ENCODE measurements around the gene ZNF805.
"Not testable (repeated sequence)": the region's sequence is repeated elsewhere in the genome, so short reads cannot be mapped to it uniquely, and the experiment has no call there.

ZNF805 gene

DNA sequence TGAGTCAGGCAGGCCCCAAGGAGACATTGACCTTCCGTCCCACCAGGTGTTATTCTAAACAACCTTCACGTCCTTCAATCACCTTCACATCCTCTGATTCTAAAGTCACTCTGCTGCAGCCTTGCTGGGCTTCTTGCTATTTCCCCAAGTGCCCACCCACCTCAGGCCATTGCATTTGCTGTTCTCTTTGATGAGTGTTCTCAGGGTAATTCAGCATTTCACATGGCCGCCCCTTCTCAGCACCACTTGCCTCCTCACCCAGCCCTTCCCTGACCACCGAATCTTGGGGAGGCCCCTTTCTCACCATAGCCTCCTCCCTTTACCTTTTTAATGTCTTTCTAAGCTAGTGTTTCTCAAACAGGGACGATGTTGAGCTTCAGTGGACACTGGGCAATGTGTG lies 4.6 kb downstream of the ZNF805 start:
- no peak overlapping the region for H3K4me3 Mint-ChIP-seq
- peaks cover 35% of the 10 kb centered on the region for H3K36me3 Mint-ChIP-seq
- H3K4me1 Mint-ChIP-seq (ENCODE audit: low read depth) = peaks cover 35% of the 10 kb centered on the region
- no peaks in the 10 kb centered on the region for H3K27me3 Mint-ChIP-seq
- no peaks in the 10 kb centered on the region for H3K9me3 Mint-ChIP-seq (ENCODE audit: low read depth)
- no peak overlapping the region for H3K27ac Mint-ChIP-seq

GRCh38 chr19:57245959-57246358 lies 5.5 kb downstream of the ZNF805 start:
- Mint-ChIP-seq H3K27ac (no peak overlapping the region), H3K4me3 (no peak overlapping the region), H3K9me3 (ENCODE audit: low read depth) (peaks cover 6% of the 10 kb centered on the region), H3K27me3 (no peaks in the 10 kb centered on the region), H3K36me3 (peaks cover 39% of the 10 kb centered on the region), H3K4me1 (ENCODE audit: low read depth) (peaks cover 31% of the 10 kb centered on the region)

- Mint-ChIP-seq H3K4me1 (ENCODE audit: low read depth) (peaks cover 6% of the 10 kb centered on the region), H3K36me3 (peaks cover 65% of the 10 kb centered on the region), H3K27me3 (no peaks in the 10 kb centered on the region), H3K4me3 (no peak overlapping the region), H3K27ac (no peak overlapping the region), H3K9me3 (ENCODE audit: low read depth) (peaks cover 14% of the 10 kb centered on the region)
Observed at GRCh38 chr19:57248646-57249045, 8.2 kb downstream of the ZNF805 start.

- Mint-ChIP-seq H3K4me1 (ENCODE audit: low read depth) (peaks cover 2% of the 10 kb centered on the region), H3K27me3 (no peaks in the 10 kb centered on the region)
Observed at GRCh38 chr19:57249329-57249728, 8.9 kb downstream of the ZNF805 start.

DNA sequence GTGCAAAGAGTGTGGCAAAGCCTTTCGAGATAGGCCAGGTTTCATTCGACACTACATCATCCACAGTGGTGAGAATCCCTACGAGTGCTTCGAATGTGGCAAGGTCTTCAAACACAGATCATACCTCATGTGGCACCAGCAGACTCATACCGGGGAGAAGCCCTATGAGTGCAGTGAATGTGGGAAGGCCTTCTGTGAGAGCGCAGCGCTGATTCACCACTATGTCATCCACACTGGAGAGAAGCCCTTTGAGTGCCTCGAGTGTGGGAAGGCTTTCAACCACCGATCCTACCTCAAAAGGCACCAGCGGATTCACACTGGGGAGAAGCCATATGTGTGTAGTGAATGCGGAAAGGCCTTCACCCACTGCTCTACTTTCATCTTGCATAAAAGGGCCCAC lies 13.3 kb downstream of the ZNF805 start:
- peaks cover 73% of the 10 kb centered on the region for H3K36me3 Mint-ChIP-seq
- not testable (repeated sequence) for H3K4me1 Mint-ChIP-seq (ENCODE audit: low read depth); H3K4me3 Mint-ChIP-seq; H3K27me3 Mint-ChIP-seq; H3K27ac Mint-ChIP-seq
- H3K9me3 Mint-ChIP-seq (ENCODE audit: low read depth) = peaks cover 40% of the 10 kb centered on the region

More at GRCh38 chr19:57249329-57249728, 8.9 kb downstream of the ZNF805 start:
- no peak overlapping the region for H3K4me3 Mint-ChIP-seq
- no peak overlapping the region for H3K27ac Mint-ChIP-seq
- peaks cover 15% of the 10 kb centered on the region for H3K9me3 Mint-ChIP-seq (ENCODE audit: low read depth)
- H3K36me3 Mint-ChIP-seq = peaks cover 72% of the 10 kb centered on the region

DNA sequence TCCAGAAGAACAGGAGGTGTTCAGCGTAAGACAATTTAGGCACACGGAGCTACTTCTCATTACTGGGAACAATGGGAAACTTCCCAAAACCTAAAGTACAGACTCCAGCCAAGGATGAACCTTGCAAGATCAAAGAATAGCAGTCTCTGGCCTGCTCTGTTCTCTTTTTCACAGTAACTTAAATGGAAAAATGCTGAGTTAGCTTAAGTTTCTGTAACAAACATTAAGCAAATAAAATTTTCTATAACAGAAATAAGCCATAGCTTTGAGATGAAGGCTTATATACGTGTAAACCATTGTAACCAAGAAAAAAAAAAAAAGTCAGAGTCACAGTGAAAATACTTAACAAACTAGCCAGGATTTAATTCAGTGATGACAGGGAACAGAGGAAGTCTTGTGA lies 21.6 kb downstream of the ZNF805 start:
- Mint-ChIP-seq H3K4me3 (no peak overlapping the region), H3K27me3 (no peaks in the 10 kb centered on the region), H3K4me1 (ENCODE audit: low read depth) (no peaks in the 10 kb centered on the region), H3K27ac (no peak overlapping the region), H3K36me3 (peaks cover 67% of the 10 kb centered on the region), H3K9me3 (ENCODE audit: low read depth) (peaks cover 51% of the 10 kb centered on the region)

- Mint-ChIP-seq H3K4me1 (ENCODE audit: low read depth) (no peaks in the 10 kb centered on the region), H3K4me3 (no peak overlapping the region), H3K9me3 (ENCODE audit: low read depth) (peaks cover 49% of the 10 kb centered on the region), H3K36me3 (peaks cover 67% of the 10 kb centered on the region), H3K27ac (no peak overlapping the region), H3K27me3 (no peaks in the 10 kb centered on the region)
Observed at GRCh38 chr19:57263244-57263741, 22.9 kb downstream of the ZNF805 start.

GRCh38 chr19:57267291-57267690 lies 26.9 kb downstream of the ZNF805 start:
- Mint-ChIP-seq H3K4me1 (ENCODE audit: low read depth) (peaks cover 1% of the 10 kb centered on the region), H3K9me3 (ENCODE audit: low read depth) (peaks cover 29% of the 10 kb centered on the region), H3K4me3 (no peak overlapping the region), H3K27ac (no peak overlapping the region), H3K36me3 (peaks cover 45% of the 10 kb centered on the region), H3K27me3 (no peaks in the 10 kb centered on the region)

- peaks cover 47% of the 10 kb centered on the region for H3K36me3 Mint-ChIP-seq
- H3K27me3 Mint-ChIP-seq = no peaks in the 10 kb centered on the region
- peaks cover 1% of the 10 kb centered on the region for H3K4me1 Mint-ChIP-seq (ENCODE audit: low read depth)
- no peak overlapping the region for H3K27ac Mint-ChIP-seq
- H3K4me3 Mint-ChIP-seq = no peak overlapping the region
- H3K9me3 Mint-ChIP-seq (ENCODE audit: low read depth) = peaks cover 37% of the 10 kb centered on the region
Observed at GRCh38 chr19:57269515-57270250, 29.3 kb downstream of the ZNF805 start.

- H3K36me3 Mint-ChIP-seq = peaks cover 34% of the 10 kb centered on the region
- no peaks in the 10 kb centered on the region for H3K27me3 Mint-ChIP-seq
- H3K9me3 Mint-ChIP-seq (ENCODE audit: low read depth) = peaks cover 22% of the 10 kb centered on the region
- H3K4me3 Mint-ChIP-seq = no peak overlapping the region
- no peak overlapping the region for H3K27ac Mint-ChIP-seq
- peaks cover 1% of the 10 kb centered on the region for H3K4me1 Mint-ChIP-seq (ENCODE audit: low read depth)
Observed at GRCh38 chr19:57271280-57271679, 30.8 kb downstream of the ZNF805 start.

GRCh38 chr19:57273014-57273413 lies 32.6 kb downstream of the ZNF805 start:
- Mint-ChIP-seq H3K27me3 (no peaks in the 10 kb centered on the region), H3K9me3 (ENCODE audit: low read depth) (peaks cover 12% of the 10 kb centered on the region), H3K4me1 (ENCODE audit: low read depth) (peaks cover 1% of the 10 kb centered on the region), H3K4me3 (no peak overlapping the region), H3K27ac (no peak overlapping the region), H3K36me3 (peaks cover 24% of the 10 kb centered on the region)

DNA sequence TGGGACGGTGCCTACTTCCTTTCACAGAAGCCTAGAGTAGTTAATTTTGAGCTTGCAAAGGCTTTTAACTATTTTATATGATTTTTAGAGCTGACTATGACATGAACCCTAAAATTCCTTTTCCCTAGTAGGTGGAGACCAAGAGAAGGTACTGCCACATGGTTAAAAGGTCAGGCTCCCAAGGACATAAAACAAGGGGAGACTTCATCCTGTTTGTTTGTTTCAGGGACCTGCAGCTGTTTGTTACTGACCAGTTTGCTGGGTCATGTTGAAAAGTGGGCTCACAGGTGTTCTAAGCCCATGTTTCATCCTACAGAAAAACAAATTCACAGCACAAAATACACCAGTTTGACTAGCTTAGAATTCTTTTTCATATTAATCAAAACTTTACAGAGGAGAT lies 36.0 kb downstream of the ZNF805 start:
- Mint-ChIP-seq H3K4me3 (no peak overlapping the region), H3K36me3 (peaks cover 17% of the 10 kb centered on the region), H3K4me1 (ENCODE audit: low read depth) (peaks cover 6% of the 10 kb centered on the region), H3K9me3 (ENCODE audit: low read depth) (peaks cover 12% of the 10 kb centered on the region), H3K27me3 (no peaks in the 10 kb centered on the region), H3K27ac (no peak overlapping the region)

DNA sequence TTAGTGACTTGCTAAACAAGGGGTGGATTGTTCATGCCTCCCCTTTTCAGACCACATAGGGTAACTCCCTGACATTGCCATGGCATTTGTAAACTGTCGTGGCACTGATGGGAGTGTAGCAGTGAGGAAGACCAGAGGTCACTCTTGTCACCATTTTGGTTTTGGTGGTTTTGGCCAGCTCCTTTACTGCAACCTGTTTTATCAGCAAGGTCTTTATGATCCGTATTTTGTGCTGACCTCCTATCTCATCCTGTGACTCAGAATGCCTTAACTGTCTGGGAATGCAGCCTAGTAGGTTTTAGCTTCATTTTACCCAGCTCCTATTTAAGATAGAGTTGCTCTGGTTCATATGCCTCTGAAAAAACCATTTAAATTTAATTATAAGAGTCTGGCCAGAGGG lies 38.0 kb downstream of the ZNF805 start:
- H3K36me3 Mint-ChIP-seq = peaks cover 13% of the 10 kb centered on the region
- H3K4me3 Mint-ChIP-seq; H3K27me3 Mint-ChIP-seq; H3K9me3 Mint-ChIP-seq (ENCODE audit: low read depth); H3K27ac Mint-ChIP-seq: not testable (repeated sequence)
- peaks cover 26% of the 10 kb centered on the region for H3K4me1 Mint-ChIP-seq (ENCODE audit: low read depth)

- no peak overlapping the region for H3K27ac Mint-ChIP-seq
- H3K9me3 Mint-ChIP-seq (ENCODE audit: low read depth) = no peaks in the 10 kb centered on the region
- H3K4me3 Mint-ChIP-seq = no peak overlapping the region
- H3K27me3 Mint-ChIP-seq = no peaks in the 10 kb centered on the region
- peaks cover 32% of the 10 kb centered on the region for H3K4me1 Mint-ChIP-seq (ENCODE audit: low read depth)
- H3K36me3 Mint-ChIP-seq = peaks cover 6% of the 10 kb centered on the region
Observed at GRCh38 chr19:57279418-57280164, 39.2 kb downstream of the ZNF805 start.

DNA sequence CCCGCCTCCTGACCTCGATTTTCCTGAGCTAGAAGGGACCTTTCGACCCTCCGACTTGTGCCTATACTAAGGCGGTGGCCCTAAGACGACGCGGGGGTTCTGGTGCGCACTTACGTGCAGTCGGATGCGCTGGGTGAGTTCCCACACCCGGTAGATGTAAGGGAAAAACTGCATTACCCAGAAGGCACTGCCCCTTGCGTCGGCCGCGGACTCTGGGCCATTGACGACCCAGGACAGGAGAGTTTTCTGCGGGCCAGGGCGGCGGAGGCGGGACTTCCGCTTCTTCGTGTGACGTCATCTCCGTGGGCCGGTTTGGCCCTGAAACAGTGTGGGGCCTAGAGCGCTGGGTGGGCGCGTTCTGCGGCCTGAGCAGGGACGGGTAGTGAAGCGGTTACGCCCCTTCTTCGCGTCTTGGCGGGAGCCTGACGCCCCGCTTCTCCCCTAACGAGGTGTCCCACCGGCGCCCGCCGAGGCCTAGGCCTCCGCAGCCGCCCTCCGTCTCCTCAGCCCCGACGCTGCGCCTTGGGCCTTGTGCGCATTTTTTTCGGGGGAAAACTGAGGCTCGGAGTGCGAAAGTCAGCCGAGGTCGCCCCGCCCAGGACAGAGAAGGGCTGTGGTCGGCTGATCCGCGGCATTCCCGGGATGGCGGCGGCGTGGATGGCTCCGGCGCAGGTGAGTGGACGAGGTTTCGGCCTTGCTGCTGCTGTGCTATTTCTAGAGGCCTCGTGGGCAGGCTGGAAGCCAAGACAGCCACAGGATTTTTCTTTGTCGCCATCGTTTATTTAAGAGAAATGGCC lies 39.9 kb downstream of the ZNF805 start, which contains the start of gene ZNF460:
Gene ZNF460, plus strand, starts transcription at position 321 of the 797 bp plus-strand sequence. Its CDS starts 322 bp downstream, at position 643.
- peaks cover 9% of the 10 kb centered on the region for H3K36me3 Mint-ChIP-seq
- no peak within 1 kb of the TSS for H3K4me3 Mint-ChIP-seq
- no peaks in the 10 kb centered on the region for H3K27me3 Mint-ChIP-seq
- H3K4me1 Mint-ChIP-seq (ENCODE audit: low read depth) = peaks cover 36% of the 10 kb centered on the region
- H3K9me3 Mint-ChIP-seq (ENCODE audit: low read depth) = no peaks in the 10 kb centered on the region
- no peak within 1 kb of the TSS for H3K27ac Mint-ChIP-seq

All from activated naive CD8-positive, alpha-beta T cell (primary cell).